GM18519 (cell line): ENCODE data around the gene RUNX1.

Experiments
- ATAC-seq: cut with Tn5 transposase; IDR thresholded peaks from one replicate; pipeline ENCODE4 v1.9.1; 2021; ENCODE audit warnings: mild to moderate bottlenecking, moderate library complexity; ENCODE audit not compliant: unreplicated experiment, low FRiP score

The RUNX1 gene

GRCh38 chr21:34887725-34888568, 161.2 kb downstream of the RUNX1 start:
- ATAC-seq: no peak

GRCh38 chr21:34887105-34887442, 162.0 kb downstream of the RUNX1 start:
- ATAC-seq: no peak

- ATAC-seq: no peak
Measured at GRCh38 chr21:34886240-34887104, 162.6 kb downstream of the RUNX1 start.

GRCh38 chr21:34885626-34886239, 163.4 kb downstream of the RUNX1 start:
- ATAC-seq: no peak

GRCh38 chr21:34885125-34885524, 164.0 kb downstream of the RUNX1 start:
- ATAC-seq: no peak

- ATAC-seq: no peak
Measured at GRCh38 chr21:34884346-34884929, 164.7 kb downstream of the RUNX1 start.

GRCh38 chr21:34883491-34884271, 165.4 kb downstream of the RUNX1 start:
- no peak for ATAC-seq

- no peak for ATAC-seq
Measured at GRCh38 chr21:34882719-34883131, 166.4 kb downstream of the RUNX1 start.

GRCh38 chr21:34881839-34882371, 167.2 kb downstream of the RUNX1 start:
- no peak for ATAC-seq

GRCh38 chr21:34881421-34881820, 167.7 kb downstream of the RUNX1 start:
- no peak for ATAC-seq

- ATAC-seq: no peak
Measured at GRCh38 chr21:34880401-34880800, 168.7 kb downstream of the RUNX1 start.

GRCh38 chr21:34878940-34879339, 170.2 kb downstream of the RUNX1 start:
- ATAC-seq: no peak

GRCh38 chr21:34878501-34878900, 170.6 kb downstream of the RUNX1 start:
- ATAC-seq: no peak

GRCh38 chr21:34877485-34878128, 171.5 kb downstream of the RUNX1 start:
- no peak for ATAC-seq

- no peak for ATAC-seq
Measured at GRCh38 chr21:34875830-34876229, 173.3 kb downstream of the RUNX1 start.

GRCh38 chr21:34874684-34875513, 174.2 kb downstream of the RUNX1 start:
- no peak for ATAC-seq

- ATAC-seq: no peak
Measured at GRCh38 chr21:34871026-34871908, 177.8 kb downstream of the RUNX1 start.
